Epithelial cell of esophagus (primary cell): Measurements from ENCODE around the gene ZC3H12C.
A peak's percentile ranks its signal among the peaks of the same experiment; 100 is the strongest.
"Not testable (repeated sequence)": the region's sequence is repeated elsewhere in the genome, so short reads cannot be mapped to it uniquely, and the experiment has no call there.

Source experiments
- DNase-seq: peaks from one replicate; pipeline ENCODE4 v3.0.0; 2010; ENCODE audit warnings: low read depth
- H3K4me3 ChIP-seq: 2 replicates; pipeline ENCODE4 v1.5.1; 2011; ENCODE audit warnings: mild to moderate bottlenecking, low read length, control low read depth
- TF ChIP-seq, protein P1 (sequence below): IDR thresholded peaks from 2 replicates; pipeline ENCODE4 v1.5.1; 2011; ENCODE audit warnings: low read depth, mild to moderate bottlenecking, low read length, control low read depth, inconsistent platforms; ENCODE audit not compliant: insufficient read depth; ENCODE audit errors: missing control alignments

ZC3H12C gene

GRCh38 chr11:110199184-110199981 lies 106.2 kb downstream of the ZC3H12C start:
- peak; percentile 81 for DNase-seq
- TF ChIP-seq, protein P1, sequence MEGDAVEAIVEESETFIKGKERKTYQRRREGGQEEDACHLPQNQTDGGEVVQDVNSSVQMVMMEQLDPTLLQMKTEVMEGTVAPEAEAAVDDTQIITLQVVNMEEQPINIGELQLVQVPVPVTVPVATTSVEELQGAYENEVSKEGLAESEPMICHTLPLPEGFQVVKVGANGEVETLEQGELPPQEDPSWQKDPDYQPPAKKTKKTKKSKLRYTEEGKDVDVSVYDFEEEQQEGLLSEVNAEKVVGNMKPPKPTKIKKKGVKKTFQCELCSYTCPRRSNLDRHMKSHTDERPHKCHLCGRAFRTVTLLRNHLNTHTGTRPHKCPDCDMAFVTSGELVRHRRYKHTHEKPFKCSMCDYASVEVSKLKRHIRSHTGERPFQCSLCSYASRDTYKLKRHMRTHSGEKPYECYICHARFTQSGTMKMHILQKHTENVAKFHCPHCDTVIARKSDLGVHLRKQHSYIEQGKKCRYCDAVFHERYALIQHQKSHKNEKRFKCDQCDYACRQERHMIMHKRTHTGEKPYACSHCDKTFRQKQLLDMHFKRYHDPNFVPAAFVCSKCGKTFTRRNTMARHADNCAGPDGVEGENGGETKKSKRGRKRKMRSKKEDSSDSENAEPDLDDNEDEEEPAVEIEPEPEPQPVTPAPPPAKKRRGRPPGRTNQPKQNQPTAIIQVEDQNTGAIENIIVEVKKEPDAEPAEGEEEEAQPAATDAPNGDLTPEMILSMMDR: no peak
- no peak overlapping the region for H3K4me3 ChIP-seq

- peak; percentile 78 for DNase-seq
- H3K4me3 ChIP-seq: no peak overlapping the region
- TF ChIP-seq, protein P1: no peak
These were observed 107.0 kb downstream of the ZC3H12C start for GRCh38 chr11:110200241-110200640.

- no peak for DNase-seq
- no peak overlapping the region for H3K4me3 ChIP-seq
- TF ChIP-seq, protein P1: no peak
These were observed 107.6 kb downstream of the ZC3H12C start for GRCh38 chr11:110200836-110201235.

GRCh38 chr11:110207123-110207522 lies 113.9 kb downstream of the ZC3H12C start:
- no peak overlapping the region for H3K4me3 ChIP-seq
- TF ChIP-seq, protein P1: no peak
- DNase-seq: no peak

GRCh38 chr11:110208678-110209312 lies 115.6 kb downstream of the ZC3H12C start:
- peak; percentile 29 for DNase-seq
- peak overlapping the region; percentile 16 for H3K4me3 ChIP-seq

DNA sequence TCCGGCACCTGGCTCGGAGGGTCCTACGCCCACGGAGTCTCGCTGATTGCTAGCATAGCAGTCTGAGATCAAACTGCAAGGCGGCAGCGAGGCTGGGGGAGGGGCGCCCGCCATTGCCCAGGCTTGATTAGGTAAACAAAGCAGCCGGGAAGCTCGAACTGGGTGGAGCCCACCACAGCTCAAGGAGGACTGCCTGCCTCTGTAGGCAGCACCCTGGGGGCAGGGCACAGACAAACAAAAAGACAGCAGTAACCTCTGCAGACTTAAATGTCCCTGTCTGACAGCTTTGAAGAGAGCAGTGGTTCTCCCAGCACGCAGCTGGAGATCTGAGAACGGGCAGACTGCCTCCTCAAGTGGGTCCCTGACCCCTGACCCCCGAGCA lies 116.1 kb downstream of the ZC3H12C start:
- not testable (repeated sequence) for DNase-seq

DNA sequence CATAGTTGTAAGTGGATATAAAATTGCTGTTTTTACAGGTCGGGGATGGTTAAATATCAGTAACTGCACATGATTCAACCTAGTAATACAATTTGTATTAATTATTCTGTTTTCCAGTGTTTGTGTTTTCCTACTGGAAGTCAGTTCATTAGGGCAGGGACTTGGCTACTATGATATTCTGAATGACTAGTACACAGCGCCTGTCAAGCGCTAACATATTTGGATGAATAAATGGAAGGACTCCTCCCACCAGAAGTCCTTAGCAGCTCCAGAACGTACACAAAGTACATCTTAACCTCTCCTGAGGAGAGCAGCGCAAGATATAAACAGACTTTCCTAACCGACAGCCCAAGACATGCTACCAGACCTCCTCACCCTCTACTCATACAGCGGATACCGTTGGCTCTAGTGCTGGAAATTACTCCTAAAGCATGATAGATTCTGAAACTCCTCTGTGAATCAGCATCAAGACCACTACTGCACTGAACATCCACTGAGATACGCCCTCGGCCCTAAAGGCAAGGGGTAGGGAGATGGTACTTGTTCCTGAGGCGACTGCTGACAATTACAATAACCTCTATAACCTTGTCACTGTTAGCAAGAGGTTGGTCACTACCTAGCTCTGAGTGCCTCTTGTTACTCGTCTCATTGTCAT lies 124.2 kb downstream of the ZC3H12C start:
- no peak overlapping the region for H3K4me3 ChIP-seq
- no peak for DNase-seq
- TF ChIP-seq, protein P1: no peak

More for the DNA sequence above, 116.1 kb downstream of the ZC3H12C start:
- H3K4me3 ChIP-seq: peak overlapping the region; percentile 16

DNA sequence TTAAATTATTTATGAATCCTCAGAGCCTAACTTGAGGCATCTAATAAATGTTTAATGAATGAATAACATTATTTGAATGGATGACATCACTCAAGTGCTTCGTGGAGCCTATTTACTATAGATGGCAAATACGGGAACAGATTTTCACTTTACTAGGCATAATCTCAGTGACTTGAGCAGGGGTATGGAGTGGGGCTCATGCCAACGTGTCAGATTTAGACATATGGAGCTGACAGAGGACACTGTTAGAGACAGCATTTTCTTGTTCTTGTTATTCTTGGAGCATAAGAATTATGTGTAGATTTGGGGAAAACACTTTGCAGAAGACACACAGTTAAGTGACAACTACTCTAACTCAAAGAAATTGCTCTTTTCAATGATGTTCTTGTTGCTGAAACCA lies 124.7 kb downstream of the ZC3H12C start:
- no peak for DNase-seq
- H3K4me3 ChIP-seq: no peak overlapping the region
- TF ChIP-seq, protein P1: no peak
